Neural progenitor cell (in vitro differentiated cells): ENCODE data around the gene KANK2.

Experiments used
- EZH2 ChIP-seq: fragments of 200-600 bp; sonication (generic); IDR thresholded peaks from 2 replicates; pipeline ENCODE4 v1.6.1; 2017; ENCODE audit warnings: antibody characterized with exemption, mild to moderate bottlenecking, moderate library complexity
- EZH2phosphoT487 ChIP-seq: fragments of 200-600 bp; sonication (generic); IDR thresholded peaks from 2 replicates; pipeline ENCODE4 v1.6.1; 2017; ENCODE audit warnings: antibody characterized with exemption
- TF ChIP-seq, protein P1 (sequence below): fragments of 200-600 bp; sonication (generic); IDR thresholded peaks from 2 replicates; pipeline ENCODE4 v1.5.1; 2017; ENCODE audit warnings: antibody characterized with exemption, mild to moderate bottlenecking

DNA sequence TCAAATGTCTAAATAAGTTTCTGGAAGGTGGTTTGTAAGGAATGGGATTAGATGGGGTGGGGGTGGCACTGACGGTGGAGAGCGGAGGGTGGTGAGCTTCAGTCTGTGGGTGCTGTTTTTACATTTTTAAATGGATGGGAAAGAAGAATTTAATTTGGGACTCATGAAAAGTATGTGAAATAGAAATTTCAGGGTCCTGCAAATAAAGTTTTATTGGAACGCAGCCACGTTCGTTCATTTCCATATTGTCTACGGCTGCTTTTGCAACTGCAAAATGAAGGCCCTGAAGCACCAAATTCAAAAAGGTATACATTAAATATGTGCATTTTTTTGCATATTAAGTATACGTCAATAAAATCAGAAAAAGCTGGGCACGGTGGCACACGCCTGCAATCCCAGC lies 9.9 kb downstream of the KANK2 start:
- TF ChIP-seq, protein P1, sequence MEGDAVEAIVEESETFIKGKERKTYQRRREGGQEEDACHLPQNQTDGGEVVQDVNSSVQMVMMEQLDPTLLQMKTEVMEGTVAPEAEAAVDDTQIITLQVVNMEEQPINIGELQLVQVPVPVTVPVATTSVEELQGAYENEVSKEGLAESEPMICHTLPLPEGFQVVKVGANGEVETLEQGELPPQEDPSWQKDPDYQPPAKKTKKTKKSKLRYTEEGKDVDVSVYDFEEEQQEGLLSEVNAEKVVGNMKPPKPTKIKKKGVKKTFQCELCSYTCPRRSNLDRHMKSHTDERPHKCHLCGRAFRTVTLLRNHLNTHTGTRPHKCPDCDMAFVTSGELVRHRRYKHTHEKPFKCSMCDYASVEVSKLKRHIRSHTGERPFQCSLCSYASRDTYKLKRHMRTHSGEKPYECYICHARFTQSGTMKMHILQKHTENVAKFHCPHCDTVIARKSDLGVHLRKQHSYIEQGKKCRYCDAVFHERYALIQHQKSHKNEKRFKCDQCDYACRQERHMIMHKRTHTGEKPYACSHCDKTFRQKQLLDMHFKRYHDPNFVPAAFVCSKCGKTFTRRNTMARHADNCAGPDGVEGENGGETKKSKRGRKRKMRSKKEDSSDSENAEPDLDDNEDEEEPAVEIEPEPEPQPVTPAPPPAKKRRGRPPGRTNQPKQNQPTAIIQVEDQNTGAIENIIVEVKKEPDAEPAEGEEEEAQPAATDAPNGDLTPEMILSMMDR, result no peak
- TF ChIP-seq EZH2 (no peak), EZH2phosphoT487 (no peak)
